HepG2 (cell line): ENCODE measurements around the gene NFKB2. TPM values are rescaled to one million over a fixed set of nuclear protein-coding genes. Genes with fewer than 3 reads are reported as not detected.
A peak's percentile ranks its signal among the peaks of the same experiment; 100 is the strongest.

Experiments used
- ATF6 ChIP-seq: sonication (generic); formaldehyde crosslinking; conservative IDR thresholded peaks from 2 replicates; pipeline ENCODE4 v1.4.0; 2020; ENCODE audit warnings: missing genetic modification reagents
- IRF1 ChIP-seq: sonication (generic); formaldehyde crosslinking; IDR thresholded peaks from 2 replicates; pipeline ENCODE4 v1.4.0; 2020; ENCODE audit warnings: low read depth, mild to moderate bottlenecking, missing genetic modification reagents
- LCORL ChIP-seq, 2 experiments: fragments of 450-650 bp in 1 of 2; sonication (generic) in 1 of 2; formaldehyde crosslinking in 1 of 2; IDR thresholded peaks; 2 replicates each; pipeline versions ENCODE4 v1.5.0 to v1.6.1; 2017 to 2020; ENCODE audit warnings: antibody characterized with exemption in 1 of 2, missing genetic modification reagents in 1 of 2
- NR3C1 ChIP-seq: sonication (generic); formaldehyde crosslinking; IDR thresholded peaks from 2 replicates; pipeline ENCODE4 v1.4.0; 2020; ENCODE audit warnings: missing genetic modification reagents
- THAP7 ChIP-seq: sonication (generic); formaldehyde crosslinking; IDR thresholded peaks from 2 replicates; pipeline ENCODE4 v1.8.1; 2023; ENCODE audit warnings: mild to moderate bottlenecking, missing genetic modification reagents
- ZBTB10 ChIP-seq: sonication (generic); formaldehyde crosslinking; IDR thresholded peaks from 2 replicates; pipeline ENCODE4 v1.4.0; 2020; ENCODE audit warnings: missing genetic modification reagents, borderline replicate concordance
- ZBTB44 ChIP-seq: sonication (generic); formaldehyde crosslinking; IDR thresholded peaks from 2 replicates; pipeline ENCODE4 v1.4.0; 2020; ENCODE audit warnings: missing genetic modification reagents
- ZBTB46 ChIP-seq: sonication (generic); formaldehyde crosslinking; IDR thresholded peaks from 2 replicates; pipeline ENCODE4 v1.4.0; 2020; ENCODE audit warnings: mild to moderate bottlenecking, missing genetic modification reagents, borderline replicate concordance
- ZC3H4 ChIP-seq: sonication (generic); formaldehyde crosslinking; IDR thresholded peaks from 2 replicates; pipeline ENCODE4 v1.4.0; 2020; ENCODE audit warnings: missing genetic modification reagents, borderline replicate concordance
- ZFP62 ChIP-seq: sonication (generic); formaldehyde crosslinking; IDR thresholded peaks from 2 replicates; pipeline ENCODE4 v1.4.0; 2020; ENCODE audit warnings: missing genetic modification reagents
- ZMAT5 ChIP-seq: sonication (generic); formaldehyde crosslinking; IDR thresholded peaks from 2 replicates; pipeline ENCODE4 v1.5.0; 2020; ENCODE audit warnings: mild to moderate bottlenecking, low read depth, missing genetic modification reagents, borderline replicate concordance
- ZNF572 ChIP-seq: sonication (generic); formaldehyde crosslinking; IDR thresholded peaks from 2 replicates; pipeline ENCODE4 v1.5.1; 2020; ENCODE audit warnings: mild to moderate bottlenecking, missing genetic modification reagents
- polyA plus RNA-seq, 8 experiments: library from polyadenylated mRNA; depleted of rRNA in 3 of 8; stranded (reverse) in 7 of 8; unstranded in 1 of 8; fragments of >200 nt; fragmentation: Illumina TruSeq in 4 of 8; extraction: Trizol in 4 of 8; gene quantifications; 2 replicates each; pipeline versions ENCODE4 v1.2.1 to v1.2.3, GENCODE V29; 2011 to 2016; ENCODE audit warnings: low read depth in 4 of 8, missing spikeins in 1 of 8, mixed read lengths in 1 of 8; ENCODE audit not compliant: insufficient read depth in 1 of 8
- total RNA-seq, 5 experiments: library from RNA; depleted of rRNA; stranded (reverse); fragments of >200 nt; fragmentation: Illumina TruSeq; extraction: Trizol; gene quantifications; 2 replicates each; pipeline ENCODE4 v1.2.3, GENCODE V29; 2016; ENCODE audit warnings: low read depth in 1 of 5

NFKB2 gene
- total and polyA plus RNA-seq, 2 of the 13 experiments (the other 11 are each of a cell fraction or from before 2014, with no cell fraction given), result 7.7 to 12.5 TPM

- TF ChIP-seq ZMAT5 (CRISPR knock-in tag) (no peak), ZBTB10 (CRISPR knock-in tag) (no peak), IRF1 (CRISPR knock-in tag) (no peak; the same call in 1 of the 2 replicates), ZC3H4 (CRISPR knock-in tag) (no peak), LCORL (IDR thresholded peaks at IDR 0.05) (0 out of 2 replicates have a peak, but pooled peaks have one; percentile 9), LCORL (CRISPR knock-in tag; IDR thresholded peaks at IDR 0.05) (peak; percentile 71), ZBTB44 (CRISPR knock-in tag) (no peak), ZNF572 (CRISPR knock-in tag) (0 out of 2 replicates have a peak, but pooled peaks have one; percentile 9), ZFP62 (CRISPR knock-in tag) (no peak), ZBTB46 (CRISPR knock-in tag) (no peak), NR3C1 (CRISPR knock-in tag) (no peak), ATF6 (CRISPR knock-in tag) (no peak), THAP7 (CRISPR knock-in tag) (no peak)
These were observed 36.9 kb downstream of the NFKB2 start, which contains the start of gene CUEDC2 (continued) for GRCh38 chr10:102432162-102432950.
